Body of pancreas (tissue), 4 donors: Measurements from ENCODE around the gene ARHGAP26.

Experiments used
- CTCF ChIP-seq, 7 experiments: fragments of 450-650 bp in 4 of 7; fragments of 200-600 bp in 3 of 7; sonication (generic) in 3 of 7; IDR thresholded peaks; one replicate each; pipeline ENCODE4 v1.5.1; 2016 to 2019; ENCODE audit warnings: antibody characterized with exemption in 7 of 7
- POLR2A ChIP-seq, 3 donors: fragments of 450-650 bp; IDR thresholded peaks; one replicate each; pipeline ENCODE4 v1.6.1; 2016; ENCODE audit warnings: antibody characterized with exemption in 3 of 3, mild to moderate bottlenecking in 2 of 3

GRCh38 chr5:143259254-143259605 is 489.1 kb downstream of the ARHGAP26 start:
- TF ChIP-seq POLR2A (IDR thresholded peaks at IDR 0.05) (no peak), CTCF (IDR thresholded peaks at IDR 0.05) (no peak)
